HepG2 (cell line): Measurements from ENCODE around the gene KCNIP4.

Experiments
- MXD4 ChIP-seq: IDR thresholded peaks from 2 replicates; pipeline ENCODE4 v1.6.1; 2016; ENCODE audit warnings: mild to moderate bottlenecking, missing biosample characterization, missing genetic modification reagents
- ZKSCAN8 ChIP-seq: IDR thresholded peaks from 2 replicates; pipeline ENCODE4 v1.6.1; 2016; ENCODE audit warnings: borderline replicate concordance, missing genetic modification reagents, missing compliant biosample characterization

DNA sequence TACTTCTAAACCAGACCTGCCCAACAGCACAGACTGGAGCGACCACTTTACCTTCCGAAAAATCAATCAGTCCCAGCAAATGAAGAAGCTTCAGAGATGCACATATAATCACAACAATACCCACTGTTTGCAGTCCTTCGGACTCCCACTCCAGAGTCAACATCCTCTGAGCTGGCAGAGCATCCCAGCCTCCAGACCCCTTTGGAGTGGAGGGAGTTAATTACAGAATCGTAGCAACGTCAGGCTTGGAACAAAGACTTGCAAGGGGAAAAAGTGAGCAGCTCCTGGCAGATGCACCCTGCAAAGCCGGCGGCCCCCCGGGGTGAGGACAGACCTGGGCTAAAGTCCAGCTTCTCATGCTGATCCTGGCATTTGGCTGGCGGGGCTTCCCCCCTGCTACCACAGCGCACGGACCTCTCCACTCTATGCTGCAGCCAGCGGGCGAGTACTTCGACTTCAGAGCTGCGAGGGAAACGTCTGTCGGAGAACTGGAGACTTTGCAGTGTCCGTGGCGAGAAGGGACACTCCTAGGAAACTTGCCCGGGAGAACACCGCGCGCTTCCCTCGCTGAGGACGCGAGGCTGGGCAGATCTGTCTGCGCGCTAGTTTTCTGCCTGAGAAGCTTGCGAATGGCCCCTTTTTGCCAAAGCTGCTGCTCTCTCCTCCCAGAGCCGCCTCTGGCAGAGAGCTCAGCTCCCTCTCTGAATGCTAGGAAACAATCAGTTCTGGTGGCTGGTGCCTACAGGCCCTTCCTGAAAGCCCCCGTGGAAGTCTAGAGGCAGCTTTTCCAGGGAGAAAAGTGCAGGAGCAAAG, 964.6 kb downstream of the KCNIP4 start:
- TF ChIP-seq ZKSCAN8 = no peak
- no peak for TF ChIP-seq MXD4 (CRISPR knock-in tag)
